Measurements from ENCODE around the gene CYP46A1.

The CYP46A1 gene

DNA sequence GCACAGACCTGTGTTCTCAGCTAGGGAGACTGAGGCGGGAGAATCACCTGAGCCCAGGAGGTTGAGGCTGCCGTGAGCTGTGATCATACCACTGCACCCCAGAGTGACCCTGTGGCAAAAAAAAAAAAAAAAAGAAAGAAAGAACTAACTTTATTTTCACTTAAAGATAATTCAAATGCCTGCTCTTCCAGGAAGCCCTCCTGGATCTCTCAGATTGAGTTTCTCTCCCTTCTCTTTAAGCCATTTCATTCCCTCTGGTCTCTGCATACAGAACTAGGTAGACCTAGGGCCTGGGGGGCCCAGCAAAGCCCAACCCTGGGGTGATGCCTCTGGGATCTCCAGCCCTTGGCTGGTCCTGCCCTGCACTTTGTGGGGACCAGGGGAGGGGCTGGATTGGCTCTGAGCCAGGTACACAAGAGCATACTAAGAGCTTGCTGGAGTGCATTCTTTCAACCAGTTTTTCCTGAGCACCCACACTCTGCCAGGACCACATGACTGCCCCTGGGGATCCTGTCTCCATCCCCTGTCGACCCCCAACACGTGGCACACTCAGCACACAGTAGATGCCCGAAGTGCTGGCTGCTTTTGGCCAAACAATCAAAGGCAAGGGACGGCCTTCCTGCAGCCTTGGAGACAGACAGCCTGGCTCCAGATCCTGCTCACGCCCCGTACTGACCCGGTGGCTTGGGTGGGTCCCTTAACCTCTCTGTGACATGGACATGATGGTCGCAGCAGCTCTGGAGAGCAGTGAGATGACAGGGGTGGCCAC, 52.7 kb downstream of the CYP46A1 start:
- in situ Hi-C loops (cut with MboI; ENCODE audit: low pct_unique_long_range_greater_than_20kb, low sequenced_read_pairs, unreplicated experiment): no loop called here
- TF ChIP-seq, protein P1, sequence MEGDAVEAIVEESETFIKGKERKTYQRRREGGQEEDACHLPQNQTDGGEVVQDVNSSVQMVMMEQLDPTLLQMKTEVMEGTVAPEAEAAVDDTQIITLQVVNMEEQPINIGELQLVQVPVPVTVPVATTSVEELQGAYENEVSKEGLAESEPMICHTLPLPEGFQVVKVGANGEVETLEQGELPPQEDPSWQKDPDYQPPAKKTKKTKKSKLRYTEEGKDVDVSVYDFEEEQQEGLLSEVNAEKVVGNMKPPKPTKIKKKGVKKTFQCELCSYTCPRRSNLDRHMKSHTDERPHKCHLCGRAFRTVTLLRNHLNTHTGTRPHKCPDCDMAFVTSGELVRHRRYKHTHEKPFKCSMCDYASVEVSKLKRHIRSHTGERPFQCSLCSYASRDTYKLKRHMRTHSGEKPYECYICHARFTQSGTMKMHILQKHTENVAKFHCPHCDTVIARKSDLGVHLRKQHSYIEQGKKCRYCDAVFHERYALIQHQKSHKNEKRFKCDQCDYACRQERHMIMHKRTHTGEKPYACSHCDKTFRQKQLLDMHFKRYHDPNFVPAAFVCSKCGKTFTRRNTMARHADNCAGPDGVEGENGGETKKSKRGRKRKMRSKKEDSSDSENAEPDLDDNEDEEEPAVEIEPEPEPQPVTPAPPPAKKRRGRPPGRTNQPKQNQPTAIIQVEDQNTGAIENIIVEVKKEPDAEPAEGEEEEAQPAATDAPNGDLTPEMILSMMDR (IDR thresholded peaks at IDR 0.05; ENCODE audit: extremely low read depth, insufficient read depth, missing control alignments): no peak
- no peak for DNase-seq (ENCODE audit: low spot score)

GRCh38 chr14:99737451-99737951, 53.4 kb downstream of the CYP46A1 start:
- TF ChIP-seq, protein P1 (IDR thresholded peaks at IDR 0.05; ENCODE audit: extremely low read depth, insufficient read depth, missing control alignments): no peak
- no peak for DNase-seq (ENCODE audit: low spot score)
- in situ Hi-C loops (cut with MboI; ENCODE audit: low pct_unique_long_range_greater_than_20kb, low sequenced_read_pairs, unreplicated experiment): no loop called here

DNA sequence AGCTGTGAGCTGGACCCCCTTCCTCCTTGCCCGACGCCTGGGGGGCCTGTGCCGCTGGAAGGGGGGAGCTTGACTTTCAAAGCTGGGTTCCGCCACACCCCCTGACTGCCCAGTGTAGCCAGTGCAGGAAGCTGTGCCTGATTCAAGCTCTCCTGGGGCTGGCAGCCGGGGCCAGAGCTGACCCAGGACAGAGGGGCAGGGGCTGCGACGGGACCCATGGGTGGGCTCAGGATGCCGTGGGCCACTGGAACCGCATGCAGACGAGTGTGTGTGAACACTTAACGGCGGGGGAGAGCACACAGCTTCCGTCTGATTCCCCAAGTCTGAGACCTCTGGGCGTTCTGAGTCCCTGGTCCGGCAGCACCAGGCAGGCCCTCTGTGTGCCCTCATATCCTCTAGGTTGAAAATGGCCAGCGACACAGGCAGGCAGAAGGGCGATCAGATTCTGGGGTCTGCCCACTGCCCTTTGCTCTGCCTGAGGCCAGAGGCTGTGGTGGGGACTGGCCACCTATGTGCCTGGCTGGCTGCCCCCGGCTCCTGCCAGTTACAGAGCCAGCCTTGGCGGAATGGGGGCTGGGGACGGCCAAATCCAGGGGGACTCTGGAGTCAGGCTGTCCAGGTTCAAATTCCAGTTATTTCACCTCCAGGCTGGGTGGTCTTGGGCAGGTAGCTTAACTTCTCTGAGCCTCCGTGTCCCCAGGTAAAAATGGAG, 54.0 kb downstream of the CYP46A1 start:
- in situ Hi-C loops (cut with MboI; ENCODE audit: low pct_unique_long_range_greater_than_20kb, low sequenced_read_pairs, unreplicated experiment): no loop called here
- TF ChIP-seq, protein P1 (IDR thresholded peaks at IDR 0.05; ENCODE audit: extremely low read depth, insufficient read depth, missing control alignments): no peak
- DNase-seq (ENCODE audit: low spot score): no peak

- in situ Hi-C loops (cut with MboI; ENCODE audit: low pct_unique_long_range_greater_than_20kb, low sequenced_read_pairs, unreplicated experiment): no loop called here
- TF ChIP-seq, protein P1 (IDR thresholded peaks at IDR 0.05; ENCODE audit: extremely low read depth, insufficient read depth, missing control alignments): no peak
- no peak for DNase-seq (ENCODE audit: low spot score)
Observed at GRCh38 chr14:99740411-99740810, 56.3 kb downstream of the CYP46A1 start.

- TF ChIP-seq, protein P1 (IDR thresholded peaks at IDR 0.05; ENCODE audit: extremely low read depth, insufficient read depth, missing control alignments): no peak
- DNase-seq (ENCODE audit: low spot score): no peak
- in situ Hi-C loops (cut with MboI; ENCODE audit: low pct_unique_long_range_greater_than_20kb, low sequenced_read_pairs, unreplicated experiment): no loop called here
Observed at GRCh38 chr14:99741227-99741976, 57.3 kb downstream of the CYP46A1 start.

- in situ Hi-C loops (cut with MboI; ENCODE audit: low pct_unique_long_range_greater_than_20kb, low sequenced_read_pairs, unreplicated experiment): no loop called here
- TF ChIP-seq, protein P1 (IDR thresholded peaks at IDR 0.05; ENCODE audit: extremely low read depth, insufficient read depth, missing control alignments): no peak
Observed at GRCh38 chr14:99742074-99742473, 58.0 kb downstream of the CYP46A1 start.

More at GRCh38 chr14:99742074-99742473, 58.0 kb downstream of the CYP46A1 start:
- DNase-seq (ENCODE audit: low spot score): no peak

All from GM13977 (cell line).